Retinal pigment epithelial cell (primary cell): ENCODE measurements around the gene THBS1.

Source experiments
- DNase-seq: peaks from one replicate; pipeline ENCODE4 v3.0.0-alpha.2; 2010; ENCODE audit warnings: low read depth
- H3K4me3 ChIP-seq: 2 replicates; pipeline ENCODE4 v1.5.1; 2011; ENCODE audit warnings: mild to moderate bottlenecking, low read length, control low read depth, moderate library complexity
- TF ChIP-seq, protein P1 (sequence below): conservative IDR thresholded peaks from 2 replicates; pipeline ENCODE4 v1.5.1; 2011; ENCODE audit warnings: low read depth, low read length, control low read depth, inconsistent platforms

Gene THBS1

DNA sequence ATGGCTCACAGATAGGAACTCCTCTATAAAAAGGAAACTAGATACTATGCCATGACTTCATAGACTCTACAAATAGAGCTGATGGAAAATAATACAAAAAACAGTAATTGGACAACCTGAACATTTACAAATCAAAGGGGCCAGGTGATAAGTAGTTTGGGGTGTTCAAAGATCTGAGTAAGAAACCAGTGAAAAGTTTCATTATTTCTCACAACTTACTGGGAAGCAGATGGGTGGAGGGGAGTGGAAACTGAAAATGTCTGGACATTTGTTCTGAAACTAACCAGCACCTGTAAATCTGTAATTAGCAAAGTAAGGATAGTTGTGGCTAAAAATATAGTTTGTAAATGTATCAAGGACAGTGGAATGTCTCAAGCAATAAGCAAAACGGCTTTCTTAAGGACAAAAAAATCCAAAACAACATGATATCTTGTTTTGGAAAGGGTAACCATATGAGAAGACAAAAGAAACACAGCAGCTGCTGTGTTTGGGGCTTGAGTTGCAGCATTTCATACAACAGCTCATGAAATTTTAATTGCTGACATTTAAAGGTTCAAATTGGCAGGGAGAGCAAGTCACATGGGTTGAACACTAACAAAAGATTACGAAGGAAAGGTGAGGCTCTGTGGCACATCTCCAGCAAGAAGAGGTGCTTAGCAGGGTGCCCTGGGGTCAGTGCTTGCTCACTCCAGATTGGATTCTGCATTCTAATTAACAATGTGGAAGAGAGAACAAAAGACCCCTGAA lies 26.8 kb upstream of the THBS1 start:
- no peak overlapping the region for H3K4me3 ChIP-seq
- TF ChIP-seq, protein P1, sequence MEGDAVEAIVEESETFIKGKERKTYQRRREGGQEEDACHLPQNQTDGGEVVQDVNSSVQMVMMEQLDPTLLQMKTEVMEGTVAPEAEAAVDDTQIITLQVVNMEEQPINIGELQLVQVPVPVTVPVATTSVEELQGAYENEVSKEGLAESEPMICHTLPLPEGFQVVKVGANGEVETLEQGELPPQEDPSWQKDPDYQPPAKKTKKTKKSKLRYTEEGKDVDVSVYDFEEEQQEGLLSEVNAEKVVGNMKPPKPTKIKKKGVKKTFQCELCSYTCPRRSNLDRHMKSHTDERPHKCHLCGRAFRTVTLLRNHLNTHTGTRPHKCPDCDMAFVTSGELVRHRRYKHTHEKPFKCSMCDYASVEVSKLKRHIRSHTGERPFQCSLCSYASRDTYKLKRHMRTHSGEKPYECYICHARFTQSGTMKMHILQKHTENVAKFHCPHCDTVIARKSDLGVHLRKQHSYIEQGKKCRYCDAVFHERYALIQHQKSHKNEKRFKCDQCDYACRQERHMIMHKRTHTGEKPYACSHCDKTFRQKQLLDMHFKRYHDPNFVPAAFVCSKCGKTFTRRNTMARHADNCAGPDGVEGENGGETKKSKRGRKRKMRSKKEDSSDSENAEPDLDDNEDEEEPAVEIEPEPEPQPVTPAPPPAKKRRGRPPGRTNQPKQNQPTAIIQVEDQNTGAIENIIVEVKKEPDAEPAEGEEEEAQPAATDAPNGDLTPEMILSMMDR, result no peak
- no peak for DNase-seq

DNA sequence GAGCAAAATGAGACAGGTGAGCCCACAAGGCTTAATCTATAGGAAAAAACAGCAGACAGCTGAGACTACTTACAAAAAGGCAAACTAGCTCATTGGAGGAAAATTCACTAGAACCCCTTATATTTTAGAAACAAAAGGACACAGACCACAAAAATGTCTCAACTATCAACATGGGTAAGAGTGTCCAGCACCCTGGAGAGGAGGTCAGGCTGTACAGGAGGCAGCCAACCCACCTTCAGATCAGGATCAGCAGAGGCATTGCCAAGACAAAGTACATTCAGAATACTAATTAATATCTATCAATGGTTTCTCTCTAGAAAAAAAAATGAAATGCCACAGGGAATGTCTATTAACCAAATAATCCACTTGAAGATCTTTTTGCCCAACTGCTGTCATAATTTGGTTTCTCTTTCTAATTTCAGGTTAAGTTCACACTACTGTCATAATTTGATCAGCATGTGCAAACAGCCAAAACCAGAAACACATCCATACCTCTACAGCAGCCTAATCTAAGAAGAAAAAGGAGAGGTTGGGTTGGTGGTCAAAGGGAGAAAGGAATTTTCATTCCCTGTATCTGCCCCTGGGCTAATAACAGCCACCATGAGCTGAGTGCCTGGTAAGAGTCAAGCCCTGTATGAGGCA lies 26.0 kb upstream of the THBS1 start:
- TF ChIP-seq, protein P1, result no peak
- DNase-seq, result no peak

DNA sequence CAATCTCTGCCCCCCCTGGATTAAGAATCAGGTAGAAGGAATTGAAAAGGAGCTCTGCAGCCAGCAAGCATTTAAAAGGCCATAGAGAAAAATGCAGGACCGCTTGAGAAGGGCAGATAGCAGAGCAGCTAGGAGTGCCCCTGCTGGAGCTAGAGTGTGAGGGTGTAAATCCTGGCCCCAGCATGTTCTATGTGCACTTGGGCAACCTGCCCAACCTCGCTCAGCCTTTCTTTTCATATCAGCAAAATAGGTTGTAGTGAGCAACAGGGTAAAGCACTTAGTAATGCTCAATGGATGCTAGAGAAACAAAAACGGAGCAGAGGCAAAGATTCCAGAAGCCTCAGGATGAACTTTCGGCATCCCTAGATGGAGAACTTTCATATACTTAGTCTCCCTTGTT lies 25.0 kb upstream of the THBS1 start:
- H3K4me3 ChIP-seq, result no peak overlapping the region
- TF ChIP-seq, protein P1, result peak; percentile 6
- DNase-seq, result no peak

More for the DNA sequence above, 26.0 kb upstream of the THBS1 start:
- H3K4me3 ChIP-seq, result no peak overlapping the region

DNA sequence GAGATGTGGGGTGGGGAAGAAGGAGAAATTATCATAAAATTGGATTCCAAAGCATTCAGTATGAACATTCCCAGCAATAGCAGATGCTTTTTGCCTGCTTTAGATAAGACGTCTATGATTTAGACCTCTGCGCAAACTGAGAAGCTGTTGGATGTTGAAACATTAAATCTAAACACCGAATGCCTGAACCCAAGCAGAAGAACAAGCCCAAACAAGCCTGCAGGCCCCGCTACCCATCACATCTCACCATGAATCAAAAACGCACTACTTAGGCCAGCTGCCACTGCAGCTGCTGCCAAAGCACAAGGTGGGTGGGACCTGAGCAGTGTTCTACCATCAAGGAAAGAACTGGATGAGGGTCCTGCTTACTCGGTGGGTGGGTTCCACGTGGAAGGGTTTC lies 24.4 kb upstream of the THBS1 start:
- H3K4me3 ChIP-seq, result no peak overlapping the region
- DNase-seq, result no peak
- TF ChIP-seq, protein P1, result no peak

DNA sequence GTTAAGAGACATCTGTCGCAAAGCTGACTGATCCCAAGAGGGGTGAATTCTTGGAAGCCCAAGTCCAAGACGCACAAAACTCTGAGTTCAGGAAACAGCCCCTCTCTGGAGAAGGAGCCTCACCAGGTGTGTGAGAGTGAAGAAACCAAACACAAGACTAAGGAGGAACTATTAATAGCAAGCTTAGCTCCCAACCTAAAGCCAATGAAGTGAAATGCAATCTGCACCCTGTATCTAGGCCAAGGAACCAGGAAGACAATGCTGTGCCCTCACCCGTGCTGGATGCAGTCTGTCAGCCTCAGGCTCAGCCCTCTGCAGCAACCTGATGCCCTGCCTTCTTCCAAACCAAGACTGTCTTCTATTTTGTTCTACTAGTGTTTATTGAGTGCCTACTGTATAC lies 22.5 kb upstream of the THBS1 start:
- TF ChIP-seq, protein P1, result no peak
- DNase-seq, result no peak
- H3K4me3 ChIP-seq, result no peak overlapping the region

DNA sequence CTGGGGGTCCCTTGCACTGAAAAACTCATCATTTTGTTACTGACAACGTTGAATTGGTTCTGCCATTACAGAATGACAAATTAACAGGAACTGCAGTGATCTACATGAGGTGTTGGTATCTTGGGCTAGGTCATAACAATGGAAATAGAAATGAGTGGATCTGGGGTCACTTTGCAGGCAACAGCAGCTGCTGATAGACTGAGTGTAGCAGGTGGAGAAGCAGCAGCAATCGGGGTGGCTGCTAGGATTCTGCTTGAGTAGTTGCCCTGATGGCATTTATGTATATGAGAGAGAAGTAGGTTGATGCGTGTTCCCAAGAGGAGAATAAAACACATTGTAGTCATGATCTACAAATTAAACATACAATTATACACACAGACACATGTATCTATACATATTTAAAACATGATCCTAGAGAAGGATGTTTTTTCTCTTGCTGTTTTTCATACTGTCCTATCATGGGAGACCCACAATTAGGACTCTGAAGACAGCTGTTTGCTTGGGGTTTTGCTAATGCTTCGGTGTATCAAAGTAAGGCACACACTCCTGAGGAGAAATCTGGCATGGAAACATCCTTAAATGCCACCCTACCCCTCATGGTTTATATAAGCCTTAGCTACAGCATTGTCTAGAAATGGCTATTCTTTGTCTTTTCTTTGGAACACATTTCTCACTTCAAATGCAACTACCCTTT lies 15.8 kb upstream of the THBS1 start:
- DNase-seq, result no peak
- TF ChIP-seq, protein P1, result no peak

More for the DNA sequence above, 15.8 kb upstream of the THBS1 start:
- no peak overlapping the region for H3K4me3 ChIP-seq
